ENCODE data around the gene CSMD2.

CSMD2 gene

GRCh38 chr1:34125721-34126380 is 39.2 kb downstream of the CSMD2 start:
- Histone ChIP-seq H3K4me3 (ENCODE audit: low read length, poor library complexity, severe bottlenecking) (no peak overlapping the region), H3K27me3 (ENCODE audit: insufficient read depth, low read length, poor library complexity, severe bottlenecking) (no peaks in the 10 kb centered on the region), H3K4me2 (ENCODE audit: low read depth, low read length, poor library complexity, severe bottlenecking) (no peak overlapping the region), H3K79me2 (ENCODE audit: insufficient read depth, low read length) (no peaks in the 10 kb centered on the region), H3K4me1 (ENCODE audit: insufficient read depth, low read length, poor library complexity, severe bottlenecking) (no peaks in the 10 kb centered on the region), H3K9ac (ENCODE audit: low read depth, low read length, poor library complexity, severe bottlenecking) (no peak overlapping the region), H3K36me3 (ENCODE audit: insufficient read depth, low read length) (no peaks in the 10 kb centered on the region), H2AFZ (ENCODE audit: low read length) (no peak overlapping the region), H3K9me2 (replicated peaks; ENCODE audit: low read depth, low read length) (no peaks in the 10 kb centered on the region), H3F3A (ENCODE audit: low read depth) (no peaks in the 10 kb centered on the region), H4K20me1 (ENCODE audit: insufficient read depth, low read length, poor library complexity, severe bottlenecking) (no peaks in the 10 kb centered on the region), H3K9me3 (ENCODE audit: insufficient read depth, low read depth, low read length) (no peaks in the 10 kb centered on the region; the same call in 1 of the 2 replicates)
- TF ChIP-seq CTCF (conservative IDR thresholded peaks at IDR 0.05; ENCODE audit: low read length) (no peak), EZH2phosphoT487 (IDR thresholded peaks at IDR 0.05; ENCODE audit: borderline replicate concordance) (no peak)

- Histone ChIP-seq H3K36me3 (ENCODE audit: insufficient read depth, low read length) (no peaks in the 10 kb centered on the region), H3K4me3 (ENCODE audit: low read length, poor library complexity, severe bottlenecking) (no peak overlapping the region), H3K9me3 (ENCODE audit: insufficient read depth, low read depth, low read length) (no peaks in the 10 kb centered on the region; the same call in 1 of the 2 replicates), H3K9ac (ENCODE audit: low read depth, low read length, poor library complexity, severe bottlenecking) (no peak overlapping the region), H3K4me2 (ENCODE audit: low read depth, low read length, poor library complexity, severe bottlenecking) (no peak overlapping the region), H3K79me2 (ENCODE audit: insufficient read depth, low read length) (no peaks in the 10 kb centered on the region), H4K20me1 (ENCODE audit: insufficient read depth, low read length, poor library complexity, severe bottlenecking) (no peaks in the 10 kb centered on the region), H3K9me2 (replicated peaks; ENCODE audit: low read depth, low read length) (no peaks in the 10 kb centered on the region), H3F3A (ENCODE audit: low read depth) (no peaks in the 10 kb centered on the region), H3K4me1 (ENCODE audit: insufficient read depth, low read length, poor library complexity, severe bottlenecking) (no peaks in the 10 kb centered on the region), H3K27me3 (ENCODE audit: insufficient read depth, low read length, poor library complexity, severe bottlenecking) (no peaks in the 10 kb centered on the region), H2AFZ (ENCODE audit: low read length) (no peak overlapping the region)
- no peak for TF ChIP-seq EZH2phosphoT487 (IDR thresholded peaks at IDR 0.05; ENCODE audit: borderline replicate concordance)
- TF ChIP-seq CTCF (conservative IDR thresholded peaks at IDR 0.05; ENCODE audit: low read length): no peak
Observed at GRCh38 chr1:34122080-34122932, 42.7 kb downstream of the CSMD2 start.

GRCh38 chr1:34115233-34115632 is 49.8 kb downstream of the CSMD2 start:
- Histone ChIP-seq H3K9ac (ENCODE audit: low read depth, low read length, poor library complexity, severe bottlenecking) (no peak overlapping the region), H3K36me3 (ENCODE audit: insufficient read depth, low read length) (no peaks in the 10 kb centered on the region), H3K4me2 (ENCODE audit: low read depth, low read length, poor library complexity, severe bottlenecking) (no peak overlapping the region), H3K79me2 (ENCODE audit: insufficient read depth, low read length) (no peaks in the 10 kb centered on the region), H3K4me1 (ENCODE audit: insufficient read depth, low read length, poor library complexity, severe bottlenecking) (no peaks in the 10 kb centered on the region), H3K4me3 (ENCODE audit: low read length, poor library complexity, severe bottlenecking) (no peak overlapping the region), H4K20me1 (ENCODE audit: insufficient read depth, low read length, poor library complexity, severe bottlenecking) (no peaks in the 10 kb centered on the region), H3K9me3 (ENCODE audit: insufficient read depth, low read depth, low read length) (no peaks in the 10 kb centered on the region; the same call in 1 of the 2 replicates), H3K9me2 (replicated peaks; ENCODE audit: low read depth, low read length) (no peaks in the 10 kb centered on the region), H3F3A (ENCODE audit: low read depth) (no peaks in the 10 kb centered on the region), H2AFZ (ENCODE audit: low read length) (no peak overlapping the region), H3K27me3 (ENCODE audit: insufficient read depth, low read length, poor library complexity, severe bottlenecking) (no peaks in the 10 kb centered on the region)
- TF ChIP-seq EZH2phosphoT487 (IDR thresholded peaks at IDR 0.05; ENCODE audit: borderline replicate concordance) (no peak), CTCF (conservative IDR thresholded peaks at IDR 0.05; ENCODE audit: low read length) (no peak)
